A204.1 (cell line): ENCODE results near the gene GK2.

Experiments
- FAIRE-seq: peaks from 2 replicates; lab custom pipeline; 2012; peaks lifted over from hg19 to GRCh38; lab: Jason Lieb, UNC

GK2 gene

GRCh38 chr4:79385641-79386040 lies 22.4 kb downstream of the GK2 start:
- FAIRE-seq: no peak

DNA sequence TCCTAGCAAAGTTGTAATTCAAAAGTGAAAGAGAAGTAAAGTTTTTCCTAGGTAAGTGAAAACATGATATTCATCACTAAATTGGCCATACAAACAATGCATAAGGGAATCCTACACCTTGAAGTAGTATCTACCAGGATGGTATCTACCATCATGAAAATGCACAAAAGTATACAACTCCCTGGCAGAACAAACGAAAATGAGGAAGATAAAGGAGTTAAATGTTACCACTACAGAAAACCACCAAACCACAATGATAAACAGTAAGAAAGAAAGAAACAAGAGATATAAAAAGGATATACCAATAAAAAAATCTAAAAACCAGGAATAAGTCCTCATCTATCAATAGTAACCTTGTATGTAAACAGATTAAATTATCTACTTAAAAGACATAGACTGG lies 26.9 kb downstream of the GK2 start:
- no peak for FAIRE-seq

DNA sequence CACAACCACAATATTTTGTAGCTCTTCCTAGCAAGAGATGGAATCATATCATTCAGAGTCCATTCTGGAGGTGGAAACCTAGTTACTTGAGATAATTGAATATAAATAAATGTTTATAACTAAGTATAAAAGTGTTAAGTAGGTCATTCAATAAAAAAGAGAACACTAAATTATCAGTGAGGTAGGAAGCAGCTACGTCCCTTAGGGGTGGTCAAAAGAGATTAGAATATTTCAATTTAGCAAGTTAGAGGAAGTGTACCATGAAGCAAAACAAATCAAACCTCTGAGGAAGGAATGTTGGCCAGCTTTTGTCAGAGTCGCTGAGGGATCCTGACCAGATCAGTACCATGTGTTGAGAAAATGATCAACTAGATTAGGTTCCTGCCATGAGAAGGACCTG lies 38.0 kb downstream of the GK2 start:
- FAIRE-seq: no peak

DNA sequence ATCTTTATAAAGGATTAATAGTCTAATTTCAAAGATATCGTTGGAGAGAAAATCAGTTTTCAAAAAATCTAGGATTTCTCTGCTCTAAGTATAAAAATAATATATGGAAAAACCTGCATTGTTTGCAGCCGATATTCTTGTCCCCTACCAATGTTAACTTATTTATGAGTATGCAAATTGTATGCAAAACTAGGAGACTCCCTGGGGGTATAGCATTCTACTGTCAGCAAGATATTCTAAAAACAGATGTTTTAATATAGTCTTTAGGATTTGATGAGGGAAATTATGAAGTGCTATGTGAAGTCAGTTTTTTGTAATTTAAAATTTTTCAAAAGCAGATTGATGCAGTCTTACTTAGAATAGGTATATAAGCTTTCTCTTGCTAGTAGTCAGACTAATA lies 40.9 kb downstream of the GK2 start:
- FAIRE-seq: no peak

- FAIRE-seq: no peak
These were observed 41.6 kb downstream of the GK2 start for GRCh38 chr4:79366422-79366821.

DNA sequence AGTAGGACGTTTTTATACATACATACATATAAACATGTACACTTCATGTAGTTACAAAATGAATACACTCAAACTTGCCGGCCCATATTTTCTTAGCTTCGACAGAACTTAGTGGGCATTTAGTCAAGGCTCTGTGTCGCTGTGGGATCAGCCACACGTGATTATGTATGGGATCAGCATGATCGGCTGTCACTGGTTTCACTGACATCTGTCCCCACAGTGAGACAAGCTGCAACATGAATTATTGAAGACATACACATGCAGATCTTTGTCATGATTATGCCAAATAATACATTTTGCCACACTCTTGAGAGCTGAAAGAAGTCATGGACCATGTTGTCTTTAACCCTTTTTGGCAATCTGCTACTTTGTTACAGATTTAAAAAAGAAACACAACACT lies 44.0 kb downstream of the GK2 start:
- no peak for FAIRE-seq

DNA sequence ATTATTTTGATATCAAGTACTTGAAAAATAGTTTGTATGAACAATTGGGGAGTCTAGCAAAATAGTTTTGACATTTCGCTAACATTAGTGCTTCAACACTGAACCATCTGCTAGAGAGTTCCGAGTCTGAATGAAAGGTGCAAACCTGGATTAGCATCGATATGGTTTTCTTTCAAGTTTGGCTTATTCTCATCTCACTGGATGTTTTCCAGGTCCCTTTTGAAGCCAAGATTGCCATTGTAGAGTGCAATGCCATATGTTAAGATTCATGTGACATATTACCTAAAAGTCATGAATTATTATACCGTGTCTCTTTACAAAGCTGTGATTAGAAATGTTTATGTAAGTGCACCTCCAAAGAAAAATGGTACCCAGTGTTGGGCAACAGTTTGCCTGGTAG lies 45.4 kb downstream of the GK2 start:
- FAIRE-seq: no peak

DNA sequence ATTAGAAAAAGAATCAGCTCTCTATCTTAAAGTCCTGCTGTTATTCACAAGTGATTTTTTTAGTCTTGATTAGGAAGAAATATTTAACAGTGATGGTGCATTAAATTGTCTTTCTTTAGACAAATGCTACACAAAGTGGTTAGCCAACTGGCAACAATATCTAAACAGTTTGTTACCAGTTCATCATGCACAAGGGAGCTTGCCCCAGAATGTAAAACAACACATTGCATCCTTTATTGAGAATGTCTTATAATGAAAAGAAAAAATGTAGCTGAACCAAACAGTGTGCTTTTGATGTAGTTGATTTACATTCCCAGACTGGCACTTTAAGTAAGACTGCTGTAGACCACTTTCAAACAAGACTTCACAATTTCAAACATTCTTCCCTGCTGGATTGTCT lies 48.0 kb downstream of the GK2 start:
- no peak for FAIRE-seq

DNA sequence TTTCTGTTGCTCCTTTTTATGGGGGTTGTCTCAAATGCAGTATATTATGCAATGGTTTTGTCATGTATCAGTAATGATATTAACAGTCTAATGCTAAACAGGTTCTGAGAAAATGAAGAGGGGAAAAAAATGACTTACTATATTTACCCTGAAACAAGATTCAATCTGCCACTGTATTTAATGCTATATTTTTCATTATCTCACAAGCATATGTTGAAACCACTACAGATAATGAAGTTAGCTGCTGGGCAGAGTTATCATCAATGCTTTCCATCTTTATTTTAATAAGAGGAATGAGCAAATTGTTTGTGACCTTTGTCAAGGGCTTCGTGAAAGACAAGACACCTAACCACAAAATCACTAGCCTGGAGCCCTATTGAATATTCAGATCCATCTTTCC lies 49.6 kb downstream of the GK2 start:
- FAIRE-seq: no peak

GRCh38 chr4:79357365-79357764 lies 50.7 kb downstream of the GK2 start:
- no peak for FAIRE-seq
